Psoas muscle (tissue), 8 donors: ENCODE results near the gene PTEN. TPM values are rescaled to one million over a fixed set of nuclear protein-coding genes. Genes with fewer than 3 reads are reported as not detected.
"Not testable (repeated sequence)": the region's sequence is repeated elsewhere in the genome, so short reads cannot be mapped to it uniquely, and the experiment has no call there.

Experiments
- ATAC-seq, 4 donors: fragments of 200-7000 bp; cut with Tn5 transposase; one replicate each; pipeline ENCODE4 v1.9.1; 2020; ENCODE audit warnings: moderate library complexity in 3 of 4, mild to moderate bottlenecking in 2 of 4
- DNase-seq, 2 donors: peaks; one replicate each; pipeline ENCODE4 v3.0.0-alpha.2; 2020
- H3K27ac ChIP-seq: fragments of 200-600 bp; one replicate; pipeline ENCODE4 v1.8.0; 2022
- H3K27me3 ChIP-seq, 3 donors: fragments of 200-600 bp in 1 of 3; one replicate each; pipeline versions ENCODE4 v1.6.1 to v1.8.0; 2013 to 2022; ENCODE audit warnings: low read length in 2 of 3, mild to moderate bottlenecking in 2 of 3, moderate library complexity in 1 of 3; ENCODE audit not compliant: insufficient read depth in 3 of 3
- H3K36me3 ChIP-seq, 2 donors: fragments of 200-600 bp in 1 of 2; one replicate each; pipeline versions ENCODE4 v1.6.1 to v1.8.0; 2013 to 2022; ENCODE audit warnings: low read depth in 1 of 2, mild to moderate bottlenecking in 1 of 2, moderate library complexity in 1 of 2; ENCODE audit not compliant: insufficient read depth in 1 of 2
- H3K4me1 ChIP-seq: fragments of 200-600 bp; one replicate; pipeline ENCODE4 v1.8.0; 2022
- H3K4me3 ChIP-seq: fragments of 200-600 bp; one replicate; pipeline ENCODE4 v1.8.0; 2022; ENCODE audit warnings: mild to moderate bottlenecking
- H3K9me3 ChIP-seq: fragments of 200-600 bp; one replicate; pipeline ENCODE4 v1.8.0; 2022
- CTCF ChIP-seq: fragments of 200-600 bp; IDR thresholded peaks from one replicate; pipeline ENCODE4 v1.8.0; 2022; ENCODE audit warnings: antibody characterized with exemption
- WGBS, 3 donors: extraction: QIAGEN DNeasy Blood & Tissue Kit; methylation state at CpG; one replicate each; pipeline versions ENCODE4 v1.1.6 to v1.1.7; 2013; 5-methylcytosine and 5-hydroxymethylcytosine counted together
- intact Hi-C, 2 donors: fragments of 100-400 bp; cut with DNase I; formaldehyde crosslinking; loops; one replicate each; pipeline versions ENCODE4 v1.11.0 to v1.14.2; 2022
- polyA plus RNA-seq, 3 donors: library from polyadenylated mRNA; stranded (reverse); fragments of 200-250 nt; gene quantifications; one replicate each; pipeline ENCODE4 v1.2.3, GENCODE V29; 2013
- total RNA-seq, 4 donors: library from RNA; stranded (reverse); fragmentation: NEBNext Ultra II Directional in 2 of 4; extraction: Animal tissue kit (Norgen Biotek cat#: 25700) in 2 of 4; gene quantifications; one replicate each; pipeline versions ENCODE4 v1.2.1 to v1.2.4, GENCODE V29; 2021 to 2023
- donor health status: healthy with polysubstance abuse.
- donor health status: DM: no; HTN: no; CAD: no; lungs with moderate emphysema.
- donor health status: Bipolar disorder and iron deficiency.
- donor health status: healthy.
- donor health status: DM: yes; HTN: yes; CAD: no.
- donor health status: DM: no; HTN: no; CAD: no.
- donor health status: DM: no; HTN: no; CAD: no.
- donor health status: DM: yes; HTN: yes; CAD: no.

PTEN gene
- total and polyA plus RNA-seq, 7 donors: 13.7 to 51.9 (median 29.8) TPM

DNA sequence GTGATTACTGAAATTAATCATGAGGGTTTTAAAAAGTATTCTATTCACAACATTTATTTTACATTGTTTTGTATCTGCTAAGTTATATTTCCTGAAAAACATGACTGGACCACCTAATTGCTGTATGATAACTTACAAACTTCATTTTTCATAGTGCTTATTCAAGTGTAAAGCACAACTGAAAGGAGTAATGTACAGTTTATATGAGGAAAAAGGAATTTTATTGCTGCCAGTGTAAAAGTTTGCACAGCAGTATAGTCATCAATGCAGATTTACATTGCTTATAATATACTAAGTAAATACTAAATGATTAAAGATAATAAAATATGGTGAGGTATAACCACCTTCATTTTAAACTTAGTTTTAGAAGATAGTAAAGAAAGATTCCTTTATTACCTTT lies 4.0 kb downstream of the PTEN start:
- no peak for ATAC-seq
- H3K4me1 ChIP-seq: peaks cover 42% of the 10 kb centered on the region

DNA sequence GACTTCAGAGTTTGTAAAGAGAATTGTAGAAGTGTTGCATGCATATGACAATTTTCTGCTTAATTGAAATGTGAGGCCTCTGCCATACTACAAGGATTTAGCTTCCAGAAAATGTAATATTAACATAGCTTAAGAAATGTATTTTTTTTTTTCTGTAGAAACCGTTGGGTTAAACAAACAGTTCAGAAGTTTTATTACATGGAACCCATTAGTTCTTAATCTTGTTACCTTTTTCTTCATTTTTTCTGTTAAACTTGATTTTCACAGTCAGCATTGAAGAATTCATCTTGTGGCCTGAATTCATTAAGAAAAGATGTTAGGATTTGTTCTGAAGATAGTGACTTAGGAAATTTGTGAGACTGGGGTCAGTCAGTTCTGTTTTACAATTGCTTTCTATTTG lies 4.9 kb downstream of the PTEN start:
- Histone ChIP-seq H3K4me3 (peak overlapping the region; percentile 77), H3K4me1 (peaks cover 46% of the 10 kb centered on the region), H3K27ac (peak overlapping the region; percentile 94), H3K9me3 (no peaks in the 10 kb centered on the region), H3K36me3 (no peaks in the 10 kb centered on the region), H3K27me3 (no peaks in the 10 kb centered on the region)
- intact Hi-C loops: loop anchor here in 1 of 2 donors (5.0 to 10.0 kb wide), 2 partner anchors 59 to 377 kb away; no protein-coding TSS in a partner anchor
- 13 to 15% (median 14%) methylated on average over 1 of the region's 1 CpG for WGBS, 3 donors
- ATAC-seq (no peak), DNase-seq (no peak)
- TF ChIP-seq CTCF: no peak

More for the DNA sequence above, 4.0 kb downstream of the PTEN start:
- no peaks in the 10 kb centered on the region for H3K9me3 ChIP-seq
- no peak for TF ChIP-seq CTCF
- H3K36me3 ChIP-seq: no peaks in the 10 kb centered on the region
- H3K27ac ChIP-seq: peak overlapping the region; percentile 94
- H3K4me3 ChIP-seq: peak overlapping the region; percentile 77
- no peak for DNase-seq
- intact Hi-C loops: loop anchor here in 1 of 2 donors (5.0 to 10.0 kb wide), 2 partner anchors 60 to 377 kb away; no protein-coding TSS in a partner anchor
- H3K27me3 ChIP-seq: no peaks in the 10 kb centered on the region

- H3K27me3 ChIP-seq, H3K9me3 ChIP-seq, ATAC-seq, H3K27ac ChIP-seq, H3K36me3 ChIP-seq, DNase-seq: not testable (repeated sequence)
- Histone ChIP-seq H3K4me1 (peaks cover 46% of the 10 kb centered on the region), H3K4me3 (peak overlapping the region; percentile 77)
- WGBS, 3 donors: 88 to 94% (median 90%) methylated on average over 9 of the region's 9 CpGs
- intact Hi-C loops: loop anchor here in 1 of 2 donors (5.0 to 10.0 kb wide), 2 partner anchors 58 to 376 kb away; no protein-coding TSS in a partner anchor
These were observed 5.7 kb downstream of the PTEN start for GRCh38 chr10:87869139-87869538.

GRCh38 chr10:87869773-87870551 lies 6.5 kb downstream of the PTEN start:
- Histone ChIP-seq H3K4me3 (peak overlapping the region; percentile 77), H3K9me3 (no peaks in the 10 kb centered on the region), H3K27ac (peak overlapping the region; percentile 12), H3K36me3 (no peaks in the 10 kb centered on the region), H3K27me3 (no peaks in the 10 kb centered on the region), H3K4me1 (peaks cover 54% of the 10 kb centered on the region)
- WGBS, 3 donors: 81 to 88% (median 84%) methylated on average over 3 of the region's 3 CpGs
- no peak for TF ChIP-seq CTCF
- no peak for DNase-seq
- no peak for ATAC-seq
- intact Hi-C loops: loop anchor here in 1 of 2 donors (5.0 to 10.0 kb wide), 2 partner anchors 57 to 375 kb away; no protein-coding TSS in a partner anchor

DNA sequence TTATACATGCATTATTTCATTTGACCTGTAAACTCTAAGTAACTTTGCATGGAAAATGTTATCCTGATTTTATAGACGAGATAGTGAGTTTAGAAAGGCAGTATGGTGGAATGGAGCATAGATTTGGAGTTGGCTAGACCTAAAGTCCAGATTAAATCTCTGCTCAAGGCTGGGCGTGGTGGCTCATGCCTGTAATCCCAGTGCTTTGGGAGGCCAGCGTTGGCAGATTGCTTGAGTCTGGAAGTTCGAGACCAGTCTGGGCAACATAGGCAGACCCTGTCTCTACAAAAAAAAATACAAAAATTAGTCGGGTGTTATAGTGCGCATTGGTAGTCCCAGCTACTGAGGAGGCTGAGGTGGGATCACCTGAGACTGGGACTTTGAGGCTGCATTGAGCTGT lies 9.4 kb downstream of the PTEN start:
- H3K27ac ChIP-seq: no peak overlapping the region
- H3K27me3 ChIP-seq: no peaks in the 10 kb centered on the region
- intact Hi-C loops: no loop called here
- H3K9me3 ChIP-seq: no peaks in the 10 kb centered on the region
- H3K4me1 ChIP-seq: peaks cover 76% of the 10 kb centered on the region
- ATAC-seq (no peak), DNase-seq (no peak)
- H3K36me3 ChIP-seq: peaks cover 0 to 4% of the 10 kb centered on the region in 2 donors
- WGBS, 3 donors: 95 to 98% (median 97%) methylated on average over 6 of the region's 6 CpGs
- no peak for TF ChIP-seq CTCF
- peak overlapping the region; percentile 4 for H3K4me3 ChIP-seq
